ENCODE results near the gene RGL4.

DNA sequence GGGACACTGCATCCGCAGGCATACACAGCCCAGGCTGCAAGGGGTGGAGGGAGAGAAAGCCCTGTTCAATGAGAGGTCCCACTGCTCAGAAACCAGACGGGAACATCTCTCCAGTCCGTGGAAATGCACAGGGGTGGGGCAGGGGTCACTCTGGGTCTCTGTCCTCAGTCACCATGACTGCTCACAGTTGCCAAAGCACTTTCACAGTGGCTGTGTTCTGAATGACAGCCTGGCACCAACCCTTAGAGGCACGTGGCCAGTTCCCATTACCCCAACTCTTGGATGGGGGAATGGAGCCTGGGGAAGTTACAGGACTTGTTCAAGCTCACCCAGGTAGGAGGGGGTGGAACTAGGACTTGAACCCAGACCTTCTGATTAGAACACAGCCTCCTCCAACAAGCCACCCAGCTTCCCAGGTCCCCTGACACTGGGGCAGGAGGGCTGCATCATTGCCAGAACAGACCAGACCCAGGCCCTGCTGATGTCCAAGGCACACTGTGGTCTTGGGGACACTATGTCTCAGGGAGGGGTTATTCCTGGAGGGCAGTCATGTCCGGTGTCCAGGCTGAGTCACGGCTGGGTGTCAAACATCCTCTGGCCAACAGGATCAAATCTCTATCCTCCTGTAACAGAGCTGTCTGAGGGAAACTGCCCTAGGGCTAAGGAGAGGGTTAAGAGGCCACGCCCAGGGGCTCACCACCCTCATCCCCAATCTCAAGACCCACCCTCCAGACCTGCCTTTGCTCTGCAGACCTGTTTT is 51.9 kb downstream of the RGL4 start:
- TF ChIP-seq, protein P1, sequence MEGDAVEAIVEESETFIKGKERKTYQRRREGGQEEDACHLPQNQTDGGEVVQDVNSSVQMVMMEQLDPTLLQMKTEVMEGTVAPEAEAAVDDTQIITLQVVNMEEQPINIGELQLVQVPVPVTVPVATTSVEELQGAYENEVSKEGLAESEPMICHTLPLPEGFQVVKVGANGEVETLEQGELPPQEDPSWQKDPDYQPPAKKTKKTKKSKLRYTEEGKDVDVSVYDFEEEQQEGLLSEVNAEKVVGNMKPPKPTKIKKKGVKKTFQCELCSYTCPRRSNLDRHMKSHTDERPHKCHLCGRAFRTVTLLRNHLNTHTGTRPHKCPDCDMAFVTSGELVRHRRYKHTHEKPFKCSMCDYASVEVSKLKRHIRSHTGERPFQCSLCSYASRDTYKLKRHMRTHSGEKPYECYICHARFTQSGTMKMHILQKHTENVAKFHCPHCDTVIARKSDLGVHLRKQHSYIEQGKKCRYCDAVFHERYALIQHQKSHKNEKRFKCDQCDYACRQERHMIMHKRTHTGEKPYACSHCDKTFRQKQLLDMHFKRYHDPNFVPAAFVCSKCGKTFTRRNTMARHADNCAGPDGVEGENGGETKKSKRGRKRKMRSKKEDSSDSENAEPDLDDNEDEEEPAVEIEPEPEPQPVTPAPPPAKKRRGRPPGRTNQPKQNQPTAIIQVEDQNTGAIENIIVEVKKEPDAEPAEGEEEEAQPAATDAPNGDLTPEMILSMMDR (conservative IDR thresholded peaks at IDR 0.05) = no peak
- TF ChIP-seq EZH2 (IDR thresholded peaks at IDR 0.05; ENCODE audit: low read depth) = no peak
